GM19099 (cell line): Measurements from ENCODE around the gene MCM5.
A peak's percentile ranks its signal among the peaks of the same experiment; 100 is the strongest.

ENCODE experiments used
- POLR2A ChIP-seq: IDR thresholded peaks from 3 replicates; pipeline ENCODE4 v1.6.1; 2011; ENCODE audit warnings: low read depth; ENCODE audit not compliant: insufficient read length; ENCODE audit errors: extremely low read depth

The MCM5 gene

GRCh38 chr22:35392357-35392756, 7.6 kb upstream of the MCM5 start:
- no peak for TF ChIP-seq POLR2A

GRCh38 chr22:35393116-35394010, 6.6 kb upstream of the MCM5 start:
- TF ChIP-seq POLR2A = no peak

- no peak for TF ChIP-seq POLR2A
Measured at GRCh38 chr22:35394011-35394312, 6.0 kb upstream of the MCM5 start.

- no peak for TF ChIP-seq POLR2A
Measured at GRCh38 chr22:35394810-35395563, 5.0 kb upstream of the MCM5 start.

- TF ChIP-seq POLR2A = no peak
Measured at GRCh38 chr22:35397095-35397904, 2.6 kb upstream of the MCM5 start.

GRCh38 chr22:35398591-35398973, 1.4 kb upstream of the MCM5 start:
- TF ChIP-seq POLR2A = no peak

DNA sequence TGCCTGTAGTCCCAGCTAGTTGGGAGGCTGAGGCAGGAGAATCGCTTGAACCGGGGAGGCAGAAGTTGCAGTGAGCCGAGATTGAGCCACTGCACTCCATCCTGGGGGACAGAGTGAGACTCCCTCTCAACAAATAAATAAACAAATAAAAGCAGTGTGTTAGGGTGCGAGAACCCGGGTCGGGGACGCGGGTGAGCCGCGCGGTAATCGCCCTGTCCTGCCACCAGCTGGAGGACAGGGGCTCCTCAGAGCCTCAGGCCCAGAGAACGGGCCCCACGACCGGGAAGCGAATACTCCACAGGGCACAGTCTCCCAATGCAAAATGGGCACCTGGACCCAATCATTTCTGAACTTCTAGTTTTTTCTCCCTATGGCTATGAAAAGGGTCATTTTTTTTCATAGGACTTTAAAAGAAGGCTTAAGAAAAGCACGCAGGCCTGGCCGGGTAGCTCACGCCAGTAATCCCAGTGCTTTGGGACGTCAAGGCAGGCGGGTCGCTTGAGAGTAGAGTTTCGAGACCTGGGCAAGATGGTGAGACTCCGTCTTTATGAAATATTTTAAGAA, 744 bp upstream of the MCM5 start:
- no peak for TF ChIP-seq POLR2A

DNA sequence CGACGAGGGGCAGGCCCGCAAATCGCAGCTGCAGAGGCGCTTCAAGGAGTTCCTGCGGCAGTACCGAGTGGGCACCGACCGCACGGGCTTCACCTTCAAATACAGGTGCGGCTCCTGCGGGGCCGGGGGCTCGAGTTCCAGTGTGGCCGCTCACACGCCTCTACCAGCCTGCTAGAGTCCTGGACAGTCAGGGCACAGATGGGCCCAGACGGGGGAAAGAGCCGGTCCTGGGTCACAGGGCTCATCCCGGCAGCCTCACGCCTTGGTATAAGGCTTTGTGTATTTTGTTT, 506 bp downstream of the MCM5 start:
- no peak for TF ChIP-seq POLR2A

DNA sequence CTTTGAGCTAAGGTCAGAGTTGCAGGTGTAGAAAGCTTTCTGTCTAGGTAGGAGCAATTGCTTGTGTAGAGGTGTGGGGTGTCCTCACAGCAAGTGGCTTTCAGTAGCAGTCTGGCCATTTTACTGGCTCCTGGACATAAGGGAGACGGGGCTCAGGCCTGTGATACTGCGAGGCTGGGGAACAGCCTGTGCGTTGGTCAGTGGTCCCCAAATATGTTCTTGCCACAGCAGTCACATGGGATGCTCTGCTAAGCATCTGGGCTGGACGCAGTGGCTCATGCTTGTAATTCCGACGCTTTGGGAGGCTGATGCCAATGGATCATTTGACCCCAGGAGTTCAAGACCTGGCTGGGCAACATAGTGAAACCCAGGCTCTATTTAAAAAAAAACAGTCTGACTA, 1.9 kb downstream of the MCM5 start:
- TF ChIP-seq POLR2A = no peak

- TF ChIP-seq POLR2A = no peak
Measured at GRCh38 chr22:35403356-35403755, 3.4 kb downstream of the MCM5 start.

DNA sequence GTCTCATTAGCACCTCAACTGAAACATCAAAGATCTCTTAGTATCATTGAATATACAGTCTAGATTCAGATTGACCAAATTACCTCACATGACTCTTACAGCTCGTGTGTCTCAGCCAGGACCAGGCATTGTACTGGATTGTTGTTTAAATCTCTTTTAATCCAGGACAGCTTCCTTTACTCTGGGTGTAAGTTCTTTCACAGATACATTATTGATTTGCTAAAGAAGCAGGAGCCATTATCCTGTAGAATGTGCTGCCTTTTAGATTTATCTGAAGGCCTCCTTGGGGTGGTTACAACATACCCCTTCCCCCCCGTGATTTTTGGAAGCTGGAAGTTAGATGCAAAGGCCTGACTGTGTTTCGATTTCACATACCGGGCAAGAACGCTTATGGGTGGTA, 4.2 kb downstream of the MCM5 start:
- no peak for TF ChIP-seq POLR2A

GRCh38 chr22:35406443-35406842, 6.5 kb downstream of the MCM5 start:
- no peak for TF ChIP-seq POLR2A

- TF ChIP-seq POLR2A = no peak
Measured at GRCh38 chr22:35407362-35407761, 7.4 kb downstream of the MCM5 start.

DNA sequence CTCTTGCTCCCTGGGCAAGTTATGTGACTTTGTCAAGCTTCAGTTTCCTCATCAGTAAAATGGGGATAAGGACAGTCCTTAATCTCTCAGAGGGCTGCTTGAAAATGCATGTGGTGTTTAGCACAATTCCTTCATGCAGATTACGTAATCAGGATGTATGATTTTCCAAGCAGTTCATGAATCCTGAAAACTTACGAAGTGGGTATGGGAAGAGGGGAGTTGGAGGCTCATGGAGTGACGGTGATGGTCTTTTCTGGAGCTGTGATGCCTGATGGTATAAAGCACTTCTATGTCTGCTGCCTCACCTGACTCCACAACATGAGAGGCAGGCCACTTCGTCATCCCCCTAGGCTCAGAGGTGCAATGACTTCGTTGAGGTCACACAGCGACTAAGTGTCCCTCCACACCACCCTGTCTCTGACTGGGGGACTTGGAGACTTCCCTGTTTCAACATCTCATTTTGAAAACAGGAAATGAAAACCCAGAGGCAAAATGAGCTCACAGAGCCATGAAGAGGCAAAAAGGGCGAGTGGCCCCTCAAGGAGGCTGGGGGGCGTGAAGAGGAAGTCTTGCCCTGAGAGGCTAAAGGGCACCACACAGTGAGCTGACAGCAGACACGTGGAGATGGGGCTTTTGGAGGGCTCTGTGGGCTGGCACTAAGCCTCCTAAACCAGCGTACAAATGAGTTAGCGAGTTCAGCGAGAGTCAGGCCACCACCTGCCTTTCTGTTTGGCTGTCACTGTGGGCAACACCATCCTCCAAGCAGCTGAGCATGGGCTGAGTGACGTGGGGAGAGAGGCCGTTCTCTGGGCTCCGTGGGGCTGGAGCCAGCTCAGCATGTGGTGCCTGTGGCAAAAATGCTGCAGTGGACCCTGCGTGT, 10.1 kb downstream of the MCM5 start:
- TF ChIP-seq POLR2A = peak; percentile 44

- TF ChIP-seq POLR2A = no peak
Measured at GRCh38 chr22:35410663-35411034, 10.7 kb downstream of the MCM5 start.

GRCh38 chr22:35411102-35411501, 11.2 kb downstream of the MCM5 start:
- no peak for TF ChIP-seq POLR2A
